Adrenal gland (tissue), 5 donors: Measurements from ENCODE around the gene ATP13A5.

ENCODE experiments used
- CTCF ChIP-seq, 6 experiments: fragments of 450-650 bp in 4 of 6; fragments of 200-600 bp in 2 of 6; sonication (generic) in 1 of 6; IDR thresholded peaks; 1 replicate in 5 of 6; 2 replicates in 1 of 6; pipeline versions ENCODE4 v1.5.1 to v1.8.0; 2016 to 2021; ENCODE audit warnings: antibody characterized with exemption in 6 of 6, mild to moderate bottlenecking in 2 of 6, moderate library complexity in 1 of 6
- POLR2A ChIP-seq, 2 donors: fragments of 450-650 bp; IDR thresholded peaks; one replicate each; pipeline ENCODE4 v1.6.1; 2017; ENCODE audit warnings: antibody characterized with exemption in 2 of 2, mild to moderate bottlenecking in 2 of 2, moderate library complexity in 1 of 2
- donor health status: DM: no; HTN: no; CAD: no.

DNA sequence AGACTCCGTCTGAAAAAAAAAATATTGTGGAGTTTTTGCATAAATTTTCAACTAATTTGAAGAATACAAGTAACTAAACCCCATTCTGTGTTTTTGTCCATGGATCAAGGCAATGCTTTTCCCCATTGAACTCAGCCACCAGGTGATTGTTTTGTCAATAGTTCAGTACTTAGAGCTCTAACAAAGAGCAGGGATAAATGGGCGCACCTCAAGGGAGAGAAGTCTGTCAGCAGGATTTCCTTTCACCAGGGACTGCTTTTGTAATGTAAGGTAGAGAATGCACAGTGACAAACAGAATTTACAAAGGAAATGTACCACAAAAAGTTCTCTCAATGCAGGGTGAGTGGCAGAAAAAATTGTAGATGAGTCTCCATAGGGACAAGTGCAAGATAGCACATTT, 10.8 kb upstream of the ATP13A5 start:
- TF ChIP-seq CTCF (IDR thresholded peaks at IDR 0.05) (no peak), POLR2A (IDR thresholded peaks at IDR 0.05) (no peak)
